Hepatocyte (in vitro differentiated cells): ENCODE data around the gene CSNK2A1. TPM values are rescaled to one million over a fixed set of nuclear protein-coding genes. Genes with fewer than 3 reads are reported as not detected.

ENCODE experiments used
- DNase-seq: peaks from one replicate; pipeline ENCODE4 v3.0.0-alpha.2; 2016; ENCODE audit warnings: low spot score
- H2AFZ ChIP-seq: fragments of 200-600 bp; sonication (generic); 2 replicates; pipeline ENCODE4 v1.6.0; 2016; ENCODE audit warnings: antibody characterized with exemption, mild to moderate bottlenecking
- H3K27ac ChIP-seq: fragments of 200-600 bp; sonication (generic); 2 replicates; pipeline ENCODE4 v1.5.1; 2016; ENCODE audit warnings: mild to moderate bottlenecking
- H3K27me3 ChIP-seq: fragments of 200-600 bp; sonication (generic); 2 replicates; pipeline ENCODE4 v1.6.1; 2016
- H3K36me3 ChIP-seq: fragments of 200-600 bp; sonication (generic); replicated peaks from 2 replicates; pipeline ENCODE4 v1.5.1; 2016; ENCODE audit warnings: low read depth; ENCODE audit not compliant: insufficient read depth
- H3K4me1 ChIP-seq: fragments of 200-600 bp; sonication (generic); 2 replicates; pipeline ENCODE4 v1.5.1; 2016; ENCODE audit warnings: mild to moderate bottlenecking, moderate library complexity; ENCODE audit not compliant: insufficient read depth
- H3K4me2 ChIP-seq: fragments of 200-600 bp; sonication (generic); 2 replicates; pipeline ENCODE4 v1.6.0; 2016
- H3K4me3 ChIP-seq: fragments of 200-600 bp; sonication (generic); 2 replicates; pipeline ENCODE4 v1.5.1; 2016; ENCODE audit warnings: mild to moderate bottlenecking
- H3K79me2 ChIP-seq: fragments of 200-600 bp; sonication (generic); 2 replicates; pipeline ENCODE4 v1.6.0; 2017; ENCODE audit warnings: mild to moderate bottlenecking
- H3K9me2 ChIP-seq: fragments of 200-600 bp; sonication (generic); replicated peaks from 2 replicates; pipeline ENCODE4 v1.6.0; 2017; ENCODE audit warnings: mild to moderate bottlenecking; ENCODE audit not compliant: insufficient read depth
- H3K9me3 ChIP-seq: fragments of 200-600 bp; sonication (generic); 2 replicates; pipeline ENCODE4 v1.5.1; 2016; ENCODE audit warnings: low read depth, mild to moderate bottlenecking
- H4K20me1 ChIP-seq: fragments of 200-600 bp; sonication (generic); 2 replicates; pipeline ENCODE4 v1.6.0; 2016; ENCODE audit warnings: mild to moderate bottlenecking; ENCODE audit not compliant: insufficient read depth, poor library complexity, severe bottlenecking
- EZH2 ChIP-seq: fragments of 200-600 bp; sonication (generic); IDR thresholded peaks from 2 replicates; pipeline ENCODE4 v1.6.1; 2016; ENCODE audit warnings: antibody characterized with exemption, mild to moderate bottlenecking, borderline replicate concordance
- EZH2phosphoT487 ChIP-seq: fragments of 200-600 bp; sonication (generic); IDR thresholded peaks from one replicate; pipeline ENCODE4 v1.6.1; 2018; ENCODE audit warnings: antibody characterized with exemption, mild to moderate bottlenecking, low read depth, moderate library complexity; ENCODE audit not compliant: unreplicated experiment, severe bottlenecking
- WGBS: methylation state at CpG from one replicate; pipeline ENCODE4 v1.1.6; 2016; ENCODE audit warnings: low lambda C conversion rate; ENCODE audit errors: missing lambda C conversion rate; 5-methylcytosine and 5-hydroxymethylcytosine counted together
- polyA plus RNA-seq: library from polyadenylated mRNA; unstranded; fragments of >200 nt; fragmentation: Nextera tagmentation; extraction: Ambion mirVana; gene quantifications from 2 replicates; pipeline ENCODE4 v1.2.1, GENCODE V29; 2016
- total RNA-seq: library from RNA; depleted of rRNA; stranded (reverse); fragments of >200 nt; gene quantifications from 2 replicates; pipeline ENCODE4 v1.2.3, GENCODE V29; 2014
- TF ChIP-seq, protein P1 (sequence below): fragments of 200-600 bp; sonication (generic); IDR thresholded peaks from 2 replicates; pipeline ENCODE4 v1.5.1; 2016; ENCODE audit warnings: antibody characterized with exemption, mild to moderate bottlenecking; ENCODE audit not compliant: poor library complexity

The CSNK2A1 gene
- total and polyA plus RNA-seq, 2 experiments from 2014 or later = 65.6 to 173 TPM

GRCh38 chr20:435558-435957 lies 108.0 kb downstream of the CSNK2A1 start:
- Histone ChIP-seq H3K4me1 (no peaks in the 10 kb centered on the region), H3K27ac (no peak overlapping the region), H4K20me1 (peaks cover 3% of the 10 kb centered on the region), H3K9me3 (no peaks in the 10 kb centered on the region), H3K9me2 (no peaks in the 10 kb centered on the region), H3K4me2 (no peak overlapping the region), H3K4me3 (no peak overlapping the region), H3K79me2 (no peaks in the 10 kb centered on the region), H3K36me3 (no peaks in the 10 kb centered on the region), H3K27me3 (no peaks in the 10 kb centered on the region), H2AFZ (no peak overlapping the region)
- no peak for TF ChIP-seq EZH2
- TF ChIP-seq EZH2phosphoT487 = no peak
- TF ChIP-seq, protein P1, sequence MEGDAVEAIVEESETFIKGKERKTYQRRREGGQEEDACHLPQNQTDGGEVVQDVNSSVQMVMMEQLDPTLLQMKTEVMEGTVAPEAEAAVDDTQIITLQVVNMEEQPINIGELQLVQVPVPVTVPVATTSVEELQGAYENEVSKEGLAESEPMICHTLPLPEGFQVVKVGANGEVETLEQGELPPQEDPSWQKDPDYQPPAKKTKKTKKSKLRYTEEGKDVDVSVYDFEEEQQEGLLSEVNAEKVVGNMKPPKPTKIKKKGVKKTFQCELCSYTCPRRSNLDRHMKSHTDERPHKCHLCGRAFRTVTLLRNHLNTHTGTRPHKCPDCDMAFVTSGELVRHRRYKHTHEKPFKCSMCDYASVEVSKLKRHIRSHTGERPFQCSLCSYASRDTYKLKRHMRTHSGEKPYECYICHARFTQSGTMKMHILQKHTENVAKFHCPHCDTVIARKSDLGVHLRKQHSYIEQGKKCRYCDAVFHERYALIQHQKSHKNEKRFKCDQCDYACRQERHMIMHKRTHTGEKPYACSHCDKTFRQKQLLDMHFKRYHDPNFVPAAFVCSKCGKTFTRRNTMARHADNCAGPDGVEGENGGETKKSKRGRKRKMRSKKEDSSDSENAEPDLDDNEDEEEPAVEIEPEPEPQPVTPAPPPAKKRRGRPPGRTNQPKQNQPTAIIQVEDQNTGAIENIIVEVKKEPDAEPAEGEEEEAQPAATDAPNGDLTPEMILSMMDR = no peak
- 91% methylated on average over 7 of the region's 7 CpGs for WGBS
- no peak for DNase-seq

DNA sequence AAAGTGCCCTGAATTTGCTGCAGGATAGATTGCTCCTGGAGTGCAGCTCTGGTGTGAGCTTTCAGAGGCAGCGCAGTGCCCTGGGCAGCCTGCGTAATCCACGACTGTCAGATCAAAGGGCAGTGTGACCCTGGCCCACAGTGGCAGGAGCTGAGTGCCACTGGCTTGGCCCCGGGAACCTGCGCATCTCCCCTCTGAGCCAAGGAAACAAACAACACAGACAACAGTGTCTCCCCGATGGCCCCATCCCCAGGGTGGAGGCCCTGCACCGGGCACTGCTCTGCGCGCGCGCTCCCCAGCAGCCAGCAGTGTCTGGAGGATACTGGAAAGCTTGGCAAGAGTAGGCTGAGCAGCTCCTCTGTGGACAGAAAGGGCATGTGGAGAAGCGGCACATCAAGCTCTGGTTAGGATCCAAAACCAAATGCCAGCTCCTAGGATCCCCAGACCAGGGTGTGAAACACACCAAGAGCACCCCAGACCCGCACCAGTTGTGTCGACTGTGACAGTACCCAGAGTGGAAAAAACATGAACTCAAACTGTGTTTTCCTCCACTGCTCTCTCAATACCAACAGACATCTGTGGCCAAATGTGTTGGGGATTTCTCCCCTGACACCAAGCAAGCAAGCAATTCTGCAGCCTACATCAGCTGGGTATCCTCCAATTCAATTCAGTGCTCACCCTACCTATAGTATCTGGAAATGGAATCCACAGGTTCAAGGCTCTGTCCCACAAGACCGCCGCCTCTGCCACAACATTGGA lies 108.8 kb downstream of the CSNK2A1 start:
- no peak for DNase-seq
- Histone ChIP-seq H4K20me1 (peaks cover 3% of the 10 kb centered on the region), H3K9me3 (no peaks in the 10 kb centered on the region), H3K4me2 (no peak overlapping the region), H3K4me3 (no peak overlapping the region), H3K4me1 (no peaks in the 10 kb centered on the region), H3K27me3 (no peaks in the 10 kb centered on the region), H3K36me3 (no peaks in the 10 kb centered on the region), H3K79me2 (no peaks in the 10 kb centered on the region), H3K27ac (no peak overlapping the region), H2AFZ (no peak overlapping the region), H3K9me2 (no peaks in the 10 kb centered on the region)
- TF ChIP-seq EZH2phosphoT487 (no peak), EZH2 (no peak)
- TF ChIP-seq, protein P1 = no peak
- 91% methylated on average over 16 of the region's 16 CpGs for WGBS

- no peaks in the 10 kb centered on the region for H3K9me3 ChIP-seq
- TF ChIP-seq EZH2 (no peak), EZH2phosphoT487 (no peak)
- TF ChIP-seq, protein P1 = no peak
- 61% methylated on average over 11 of the region's 11 CpGs for WGBS
- DNase-seq = no peak
- H4K20me1 ChIP-seq = no peaks in the 10 kb centered on the region
- H3K9me2 ChIP-seq = no peaks in the 10 kb centered on the region
- H3K4me2 ChIP-seq = no peak overlapping the region
- H2AFZ ChIP-seq = no peak overlapping the region
- H3K4me3 ChIP-seq = no peak overlapping the region
- no peak overlapping the region for H3K27ac ChIP-seq
- no peaks in the 10 kb centered on the region for H3K79me2 ChIP-seq
- no peaks in the 10 kb centered on the region for H3K27me3 ChIP-seq
- H3K36me3 ChIP-seq = no peaks in the 10 kb centered on the region
- H3K4me1 ChIP-seq = no peaks in the 10 kb centered on the region
Observed at GRCh38 chr20:434221-434620, 109.4 kb downstream of the CSNK2A1 start.
